LHCN-M2 (cell line): ENCODE data around the gene ACAP3. TPM values are rescaled to one million over a fixed set of nuclear protein-coding genes. Genes with fewer than 3 reads are reported as not detected.

Experiments used
- DNase-seq: peaks from one replicate; pipeline ENCODE4 v3.0.0-alpha.2; 2012; ENCODE audit warnings: low read depth
- total RNA-seq: library from RNA; depleted of rRNA; stranded (reverse); fragments of >200 nt; gene quantifications from 2 replicates; pipeline ENCODE4 v1.2.3, GENCODE V29; 2014

ACAP3 gene
- total RNA-seq, 1 experiment from 2014 or later, result 71.0 TPM

DNA sequence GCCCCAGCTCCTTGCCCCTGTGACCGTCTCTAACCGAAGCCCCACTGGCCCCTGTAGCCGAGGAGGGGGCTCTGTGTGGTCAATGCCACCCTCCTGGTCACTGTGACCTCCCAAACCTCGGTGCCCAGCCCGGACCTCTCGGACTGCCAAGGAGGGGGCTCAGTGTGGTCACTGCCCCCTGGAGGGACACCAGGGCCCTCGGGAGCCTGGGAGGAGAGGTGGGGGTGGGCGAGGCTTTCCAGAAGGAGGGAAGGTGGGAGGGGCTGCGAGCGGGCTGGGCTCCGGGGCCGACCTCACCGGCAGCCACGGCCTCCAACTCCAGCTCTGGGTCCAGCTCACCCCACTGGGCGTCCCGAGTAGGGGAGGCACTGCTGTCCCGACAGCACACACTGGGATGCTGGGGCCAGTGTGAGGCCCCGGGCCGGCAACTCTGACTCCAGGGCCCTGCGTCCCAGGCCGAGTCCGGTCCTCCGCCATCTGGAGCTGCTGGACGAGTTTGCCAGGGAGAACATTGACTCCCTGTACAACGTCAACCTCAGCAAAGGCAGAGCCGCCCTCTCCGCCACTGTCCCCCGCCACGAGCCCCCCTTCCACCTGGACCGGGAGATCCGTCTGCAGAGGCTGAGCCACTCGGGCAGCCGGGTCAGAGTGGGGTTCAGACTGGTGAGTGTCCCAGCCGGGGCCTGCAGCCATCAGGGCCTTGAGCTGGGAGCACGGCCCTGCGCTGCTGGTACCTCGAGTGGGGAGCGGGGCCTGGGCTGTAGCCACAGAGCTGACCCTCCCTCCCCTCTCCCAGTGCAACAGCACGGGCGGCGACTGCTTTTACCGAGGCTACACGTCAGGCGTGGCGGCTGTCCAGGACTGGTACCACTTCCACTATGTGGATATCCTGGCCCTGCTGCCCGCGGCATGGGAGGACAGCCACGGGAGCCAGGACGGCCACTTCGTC, 21.1 kb downstream of the ACAP3 start:
- DNase-seq, result no peak

DNA sequence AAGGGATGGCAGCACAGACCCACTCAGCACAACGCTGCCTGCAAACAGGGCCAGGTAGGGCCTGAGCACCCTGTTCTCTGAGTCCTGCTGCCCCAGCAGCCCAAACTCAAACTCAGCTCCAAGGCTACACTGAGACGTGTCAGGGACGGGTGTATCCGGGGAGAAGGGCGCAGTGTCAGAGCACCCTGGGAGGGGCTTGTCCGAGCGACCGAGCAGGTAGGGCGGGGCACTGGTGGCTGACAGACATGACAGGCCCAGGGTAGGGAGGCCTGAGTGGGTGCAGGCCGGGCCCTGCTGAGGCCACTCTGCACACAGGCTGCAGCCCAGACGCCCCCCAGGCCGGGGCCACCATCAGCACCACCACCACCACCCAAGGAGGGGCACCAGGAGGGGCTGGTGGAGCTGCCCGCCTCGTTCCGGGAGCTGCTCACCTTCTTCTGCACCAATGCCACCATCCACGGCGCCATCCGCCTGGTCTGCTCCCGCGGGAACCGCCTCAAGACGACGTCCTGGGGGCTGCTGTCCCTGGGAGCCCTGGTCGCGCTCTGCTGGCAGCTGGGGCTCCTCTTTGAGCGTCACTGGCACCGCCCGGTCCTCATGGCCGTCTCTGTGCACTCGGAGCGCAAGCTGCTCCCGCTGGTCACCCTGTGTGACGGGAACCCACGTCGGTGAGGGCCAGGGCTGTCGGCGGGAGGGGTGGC, 22.0 kb downstream of the ACAP3 start:
- DNase-seq, result no peak

DNA sequence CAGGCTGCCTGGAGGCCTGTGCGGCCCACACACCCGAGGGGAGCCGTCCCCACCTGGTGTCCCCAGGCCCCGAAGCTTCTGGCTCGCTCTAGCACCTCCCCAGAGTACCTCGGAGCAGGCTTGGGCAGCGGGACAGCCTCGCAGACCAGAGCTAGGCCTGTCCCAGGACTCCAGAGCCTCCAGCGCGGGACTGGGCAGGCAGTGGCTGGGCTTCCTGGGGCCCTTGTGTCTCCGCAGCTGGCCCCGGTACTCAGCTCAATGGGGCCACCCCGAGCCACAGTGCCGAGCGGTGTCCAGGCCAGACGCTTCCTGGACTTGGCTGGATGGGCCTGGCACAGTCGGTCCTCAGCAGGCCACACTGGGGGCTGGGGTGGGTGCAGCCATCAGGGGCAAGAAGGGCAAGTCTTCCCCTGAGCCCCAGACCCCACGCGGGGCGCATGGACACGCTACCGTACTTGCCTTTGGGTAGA, 22.6 kb downstream of the ACAP3 start:
- DNase-seq, result no peak

DNA sequence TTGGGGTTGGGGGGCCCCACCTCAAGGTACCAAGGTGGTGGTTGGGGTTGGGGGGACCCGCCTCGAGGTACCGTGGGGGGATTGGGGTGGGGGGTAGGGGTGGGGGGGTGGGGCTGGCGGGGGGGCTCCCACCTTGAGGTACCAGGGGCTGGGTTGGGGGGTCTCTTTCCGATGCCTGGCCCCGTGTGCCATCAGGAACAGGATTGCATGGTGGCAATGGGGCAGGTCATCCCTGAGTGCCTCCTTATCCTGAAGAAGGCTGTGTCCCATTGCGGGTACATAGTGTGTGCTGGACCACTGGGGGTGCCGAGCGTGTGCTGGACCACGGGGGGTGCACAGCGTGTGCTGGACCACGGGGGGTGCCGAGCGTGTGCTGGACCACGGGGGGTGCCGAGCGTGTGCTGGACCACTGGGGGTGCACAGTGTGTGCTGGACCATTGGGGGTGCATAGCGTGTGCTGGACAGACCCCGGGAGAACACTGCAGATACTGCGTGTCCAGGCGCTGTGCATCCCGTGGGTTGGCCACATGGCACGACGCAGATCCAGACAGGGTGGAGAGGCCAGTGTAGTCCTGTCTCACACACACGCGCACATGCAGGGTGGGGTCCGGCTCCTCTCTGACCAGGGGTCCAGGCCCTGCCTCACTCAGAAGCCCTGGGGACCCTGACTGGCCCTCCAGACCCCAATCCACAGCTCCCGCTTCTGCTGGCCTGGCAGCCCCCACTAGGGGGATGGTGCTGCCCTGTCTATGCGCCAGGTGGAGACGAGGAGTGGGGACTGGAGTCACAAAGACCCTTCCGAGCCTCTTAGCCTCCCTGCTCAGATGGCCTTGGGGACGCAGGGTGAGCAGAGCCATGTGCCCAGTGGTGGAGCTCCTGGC, 23.3 kb downstream of the ACAP3 start:
- DNase-seq, result no peak

DNA sequence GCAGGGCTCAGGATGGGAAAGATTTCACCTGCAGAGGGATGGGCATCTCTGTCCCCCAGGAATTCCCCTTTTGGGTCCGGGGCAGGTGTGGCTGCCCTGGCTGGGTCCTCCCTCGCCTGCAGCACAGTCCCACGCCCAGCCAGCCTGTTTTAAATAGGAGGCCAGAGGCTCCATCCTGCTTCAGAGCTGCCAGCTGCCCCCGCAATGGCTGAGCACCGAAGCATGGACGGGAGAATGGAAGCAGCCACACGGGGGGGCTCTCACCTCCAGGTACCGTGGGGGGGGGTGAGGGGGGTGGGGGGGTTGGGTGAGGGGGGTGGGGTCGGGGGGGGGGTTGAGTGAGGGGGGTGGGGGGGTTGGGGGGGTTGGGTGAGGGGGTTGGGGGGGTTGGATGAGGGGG, 23.9 kb downstream of the ACAP3 start:
- DNase-seq, result no peak

DNA sequence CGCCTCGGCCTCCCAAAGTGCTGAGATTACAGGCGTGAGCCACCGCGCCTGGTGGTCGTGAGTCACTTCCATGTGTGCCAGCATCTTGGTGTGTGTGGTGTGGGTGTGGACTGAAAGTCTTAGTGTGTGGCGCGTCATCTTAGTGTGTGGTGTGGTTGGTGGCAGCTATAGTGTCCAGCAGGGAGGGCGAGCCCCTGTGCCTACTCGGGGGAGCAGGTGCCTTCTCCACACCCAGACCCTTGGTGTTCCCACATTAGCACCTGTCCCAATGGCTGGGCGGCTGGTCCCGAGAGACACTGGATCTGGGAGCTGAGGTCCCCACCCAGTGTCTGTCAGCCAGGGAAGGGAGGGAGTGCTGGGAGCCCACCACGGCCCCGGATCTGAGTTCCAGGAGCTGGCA, 24.7 kb downstream of the ACAP3 start:
- peak; percentile 70 for DNase-seq

DNA sequence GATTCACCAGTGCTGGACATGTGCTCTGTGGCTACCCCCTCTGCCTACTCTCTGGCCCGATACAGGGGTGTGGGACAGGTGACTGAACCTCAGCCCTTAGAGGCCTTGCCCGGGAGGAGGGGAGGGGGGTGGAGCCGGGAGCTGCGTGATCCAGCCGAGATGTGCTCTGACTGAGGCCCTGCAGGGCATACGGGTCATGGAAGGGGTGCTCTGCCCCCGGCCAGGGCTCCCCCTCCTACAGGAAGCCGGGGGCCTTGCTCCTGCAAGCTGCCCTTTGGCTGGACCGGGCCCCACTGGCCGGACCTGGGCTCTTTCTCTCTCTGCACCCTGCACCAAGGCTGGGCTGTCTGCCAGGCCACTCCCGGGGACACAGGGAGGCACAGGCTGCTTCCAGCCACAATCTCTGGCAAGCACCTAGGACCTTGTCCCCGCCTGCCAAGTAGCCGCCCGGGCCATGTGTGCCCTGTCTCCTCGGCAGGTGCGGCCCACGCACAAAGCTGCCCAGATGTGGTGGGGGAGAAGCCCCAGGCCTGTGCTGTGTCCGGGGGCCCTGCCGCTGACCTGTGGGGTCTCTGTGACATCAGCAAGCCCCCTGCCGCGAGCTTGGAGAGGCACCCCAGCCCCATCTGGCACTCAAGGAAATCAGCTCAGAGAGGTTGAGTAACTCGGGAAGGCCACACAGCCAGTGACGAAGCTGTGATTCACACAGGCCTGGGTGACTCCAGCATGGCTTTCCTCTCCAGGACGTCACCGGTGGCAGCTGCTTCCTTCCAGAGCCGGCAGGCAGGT, 26.0 kb downstream of the ACAP3 start:
- peak; percentile 74 for DNase-seq

DNA sequence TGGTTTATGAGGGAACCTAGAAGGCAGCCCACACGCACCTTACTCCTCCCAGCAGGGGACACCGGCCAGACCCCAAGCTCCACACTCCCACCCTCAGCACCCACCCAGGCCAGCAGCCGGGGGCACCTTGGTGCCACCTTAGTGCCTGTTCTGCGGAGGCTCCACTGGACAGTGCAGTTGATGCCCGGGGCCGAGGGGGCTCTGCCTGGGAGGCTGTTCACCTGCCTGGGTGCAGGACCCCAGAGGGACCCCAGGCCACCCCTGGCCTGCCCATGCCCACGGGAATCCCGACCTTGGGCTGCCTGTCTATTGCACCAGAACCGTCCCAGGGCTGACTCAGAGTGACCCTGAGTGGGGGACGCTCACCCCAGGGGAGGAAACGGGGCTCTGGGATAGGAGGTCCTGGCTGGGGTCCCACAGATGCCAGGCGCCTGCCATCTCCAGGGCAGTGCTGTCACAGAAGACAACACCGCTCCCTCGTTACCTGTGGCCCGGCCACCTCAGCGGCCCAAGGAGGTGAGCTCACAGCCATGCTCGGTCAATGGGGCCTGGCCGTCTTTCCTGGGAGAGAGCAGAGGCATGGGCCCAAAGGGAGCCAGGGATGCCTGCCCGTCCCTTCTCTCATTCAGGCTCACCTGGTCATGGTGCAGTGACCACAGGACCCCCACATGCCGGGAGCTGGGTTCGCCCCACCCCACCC, 26.8 kb downstream of the ACAP3 start:
- no peak for DNase-seq

DNA sequence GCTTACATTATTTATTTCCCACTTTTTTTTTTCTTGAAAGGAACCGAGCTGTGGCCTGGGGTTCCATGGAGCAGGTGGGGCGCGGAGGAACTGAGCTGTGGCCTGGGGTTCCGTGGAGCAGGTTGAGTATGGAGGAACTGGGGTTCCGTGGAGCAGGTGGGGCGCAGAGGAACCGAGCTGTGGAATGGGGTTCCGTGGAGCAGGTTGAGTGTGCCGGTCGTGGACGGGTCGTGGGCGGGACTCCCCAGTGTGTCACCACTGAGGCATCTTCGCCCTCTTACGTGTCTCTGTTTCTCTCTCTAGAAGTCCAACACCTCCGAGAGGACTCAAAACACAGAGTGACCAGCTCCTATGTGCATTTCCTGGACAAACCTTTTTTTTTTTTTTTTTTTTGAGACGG, 28.7 kb downstream of the ACAP3 start:
- DNase-seq, result no peak

DNA sequence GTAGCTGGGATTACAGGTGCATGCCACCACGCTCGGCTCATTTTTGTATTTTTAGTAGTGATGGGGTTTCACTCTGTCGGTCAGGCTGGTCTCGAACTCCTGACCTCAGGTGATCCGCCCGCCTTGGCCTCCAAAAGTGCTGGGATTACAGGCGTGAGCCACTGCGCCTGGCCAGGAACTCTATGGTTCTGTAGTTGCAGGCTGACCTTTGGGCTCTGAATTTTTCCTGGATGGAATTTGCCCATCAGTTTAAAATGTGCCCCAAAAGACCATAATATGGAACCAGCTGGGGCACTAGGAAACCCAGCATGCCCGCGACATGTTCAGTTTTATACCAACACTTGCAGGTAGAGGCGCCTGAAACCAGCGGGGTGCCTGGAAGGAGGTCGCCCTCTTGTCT, 29.1 kb downstream of the ACAP3 start:
- DNase-seq, result no peak

DNA sequence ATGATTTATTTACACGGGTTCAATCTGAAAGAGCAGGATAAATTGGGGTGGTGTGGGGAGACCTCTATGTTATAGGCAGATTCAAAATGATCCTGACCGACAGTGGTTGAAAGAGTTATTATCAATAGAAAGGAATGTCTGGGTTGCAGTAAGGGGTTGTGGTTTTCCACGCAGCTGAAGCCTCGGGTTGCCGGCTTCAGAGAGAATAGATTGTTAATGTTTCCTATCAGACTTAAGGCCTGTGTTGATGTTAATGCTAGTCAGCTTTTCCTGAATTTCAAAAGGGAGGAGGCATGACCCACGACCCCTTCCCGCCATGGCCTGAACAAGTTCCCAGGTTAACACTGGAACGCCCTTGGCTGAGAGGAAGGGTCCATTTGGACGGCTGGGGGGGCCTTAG, 31.9 kb downstream of the ACAP3 start:
- no peak for DNase-seq

DNA sequence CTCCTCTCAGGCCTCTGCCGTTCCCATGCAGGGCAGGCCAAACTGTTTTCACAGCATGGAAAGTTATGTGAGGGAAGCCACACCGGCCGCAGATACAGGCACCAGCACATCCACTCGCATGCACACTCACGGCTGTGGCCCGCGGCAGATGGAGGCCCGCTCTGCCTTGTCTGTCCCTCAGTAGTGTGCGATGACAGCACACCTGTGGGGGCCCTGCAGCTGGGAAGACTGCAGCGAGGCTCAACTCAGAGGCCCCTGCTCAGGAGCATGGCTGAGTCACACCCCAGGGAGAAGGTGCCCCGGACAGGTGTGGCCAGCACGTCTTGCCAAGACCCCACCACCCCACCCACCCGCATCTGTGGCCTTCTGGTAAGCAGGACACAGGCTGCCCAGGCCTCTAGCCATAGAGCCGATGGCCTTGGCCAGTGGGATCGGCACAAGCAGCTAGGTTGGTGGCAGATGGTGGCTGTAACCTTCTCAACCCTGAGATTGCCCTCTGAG, 32.7 kb downstream of the ACAP3 start:
- DNase-seq, result no peak

DNA sequence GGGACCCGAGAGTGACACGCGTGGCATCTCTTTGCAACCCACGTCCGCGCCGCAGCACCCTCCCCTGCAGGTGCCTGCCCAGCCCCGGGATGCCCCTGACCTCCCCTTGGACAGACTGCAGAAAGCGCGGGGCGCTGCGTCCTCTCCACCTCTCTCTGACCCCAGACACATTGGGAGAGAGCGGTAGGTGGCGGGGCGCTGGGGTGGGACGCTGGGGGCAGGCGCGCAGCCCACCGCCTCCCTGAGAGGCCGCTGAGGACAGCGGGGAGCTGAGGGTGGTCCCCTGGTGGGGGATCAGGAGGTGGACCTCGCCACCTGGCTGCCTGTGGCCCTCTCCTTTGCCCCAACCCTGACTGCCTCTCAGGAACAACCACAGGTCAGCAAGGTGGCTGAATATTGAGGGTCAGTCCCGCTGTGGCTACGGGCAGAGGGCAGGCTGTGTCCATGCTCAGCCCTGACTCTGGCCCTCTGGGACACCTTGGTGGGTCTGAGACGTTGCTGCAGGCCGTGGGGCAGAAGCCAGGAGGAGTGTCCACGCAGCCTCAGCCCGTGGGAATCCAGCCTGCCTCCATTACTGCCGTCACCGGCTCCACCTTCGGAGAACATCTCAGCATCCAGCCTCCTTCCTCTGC, 33.3 kb downstream of the ACAP3 start:
- DNase-seq, result no peak

DNA sequence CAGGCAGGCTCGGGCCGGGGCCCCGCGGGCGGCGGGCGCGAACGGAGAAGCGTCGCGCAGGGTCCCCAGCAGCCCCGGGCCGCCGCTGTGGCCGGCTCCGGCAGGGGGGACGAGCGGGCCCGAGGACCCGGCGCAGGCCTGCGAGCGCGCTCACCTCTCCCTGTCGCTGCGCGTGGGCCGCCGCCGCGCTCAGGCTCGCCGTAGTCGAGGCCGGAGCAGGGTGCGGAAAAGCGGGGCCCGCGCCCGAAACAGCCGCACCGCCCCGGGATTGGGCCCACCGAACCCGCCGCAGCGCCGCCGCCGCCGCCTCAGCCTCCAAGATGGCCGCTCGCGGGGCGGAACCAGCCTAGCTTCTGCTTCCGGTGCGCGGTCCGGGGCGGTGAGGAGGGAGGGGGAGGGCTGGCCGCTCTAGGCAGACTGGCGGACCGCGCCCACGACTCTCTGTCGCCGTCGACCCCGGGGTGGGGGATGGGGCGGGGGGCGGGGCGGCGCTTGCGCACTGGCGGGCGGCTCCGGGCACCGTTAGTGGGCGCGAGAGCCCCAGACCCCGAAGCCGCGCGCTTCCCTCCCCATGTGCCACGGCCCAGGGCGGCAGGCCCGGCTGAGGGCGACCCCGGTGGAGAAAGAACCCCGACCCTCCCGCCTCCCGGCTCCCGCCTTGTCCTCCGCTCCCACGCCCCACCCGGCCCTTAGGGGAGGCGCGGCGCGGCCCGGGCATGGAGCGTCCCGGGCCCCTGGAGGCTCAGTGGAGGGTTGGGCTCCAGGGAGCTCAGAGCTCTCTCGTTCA, 34.0 kb downstream of the ACAP3 start, which contains the start of gene UBE2J2:
TSS of gene UBE2J2 (minus strand) at position 343 of the 787 bp plus-strand sequence. CDS start 5,862 bp downstream, outside the sequence.
- DNase-seq, result peak; percentile 82

DNA sequence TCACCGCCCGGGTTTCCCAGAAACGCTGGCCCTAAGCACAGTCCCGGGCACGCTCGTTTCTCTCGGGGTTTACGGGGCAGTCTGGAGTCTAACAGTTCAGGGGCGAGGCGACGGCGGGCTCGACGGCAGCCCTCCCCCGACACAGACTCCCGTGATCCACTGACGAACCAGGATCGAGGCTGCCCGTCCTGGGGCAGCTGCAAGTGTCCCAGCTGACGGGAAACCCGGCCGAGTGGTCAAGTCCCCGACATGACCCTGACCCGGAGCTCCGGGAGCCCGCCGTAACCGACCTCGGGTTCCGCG, 34.6 kb downstream of the ACAP3 start:
- no peak for DNase-seq

DNA sequence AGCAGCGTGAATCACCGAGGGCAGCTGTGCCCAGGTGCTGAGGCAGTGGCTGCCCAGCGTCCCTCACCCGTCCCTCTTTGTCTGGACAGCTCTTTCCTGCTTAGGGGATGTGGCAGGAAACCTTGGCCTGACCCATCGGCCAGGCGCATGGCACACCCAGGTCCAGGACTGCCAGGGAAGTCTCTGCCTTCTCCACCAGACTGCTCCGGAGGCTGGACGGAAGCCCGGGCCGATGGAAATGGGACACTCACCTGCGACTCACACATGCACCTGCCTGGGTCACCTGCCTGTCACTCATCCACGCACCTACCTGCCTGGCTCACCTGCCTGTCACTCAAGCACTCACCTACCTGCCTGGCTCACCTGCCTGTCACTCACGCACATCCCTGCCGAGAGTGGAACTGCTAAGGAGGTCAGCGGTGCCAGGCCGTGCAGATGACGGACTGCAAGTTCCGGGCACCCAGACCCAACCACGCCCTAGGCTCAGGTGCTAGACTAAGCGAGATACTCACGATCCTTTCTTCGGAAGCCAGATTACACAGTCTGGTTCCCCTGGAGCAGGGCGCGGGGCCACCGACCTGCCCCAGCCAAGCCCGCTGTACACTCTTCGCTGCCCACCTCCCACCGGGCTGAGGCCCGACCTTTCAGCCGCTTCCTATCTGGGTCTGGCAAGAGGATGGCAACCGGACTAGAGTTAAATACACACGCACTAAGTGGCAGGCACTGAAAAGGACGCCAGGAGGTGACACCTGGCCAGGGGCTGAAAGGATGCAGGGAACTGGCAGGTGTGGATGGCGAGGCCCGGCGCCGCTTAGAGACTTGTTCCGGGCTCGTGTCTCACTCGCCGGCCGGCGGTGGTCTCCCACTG, 35.2 kb downstream of the ACAP3 start:
- no peak for DNase-seq

DNA sequence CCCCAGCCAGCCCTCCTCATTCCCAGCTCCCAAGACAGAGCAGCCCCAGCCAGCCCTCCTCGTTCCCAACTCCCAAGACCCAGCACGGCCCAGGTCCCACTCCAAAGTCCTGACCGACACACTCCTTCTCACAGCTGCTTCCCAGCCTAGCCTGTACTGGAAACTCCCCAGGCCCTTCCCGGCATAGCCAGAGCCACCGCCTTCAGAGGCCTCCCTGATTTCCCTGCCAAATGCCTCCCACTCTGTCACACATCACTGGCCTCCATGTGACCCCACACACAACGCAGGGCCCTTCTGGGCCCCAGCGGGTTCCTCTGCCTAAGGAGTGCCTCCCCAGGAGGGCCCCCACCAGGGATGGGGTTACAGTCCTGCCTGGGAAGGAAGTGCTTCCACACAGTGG, 36.9 kb downstream of the ACAP3 start:
- DNase-seq, result no peak

DNA sequence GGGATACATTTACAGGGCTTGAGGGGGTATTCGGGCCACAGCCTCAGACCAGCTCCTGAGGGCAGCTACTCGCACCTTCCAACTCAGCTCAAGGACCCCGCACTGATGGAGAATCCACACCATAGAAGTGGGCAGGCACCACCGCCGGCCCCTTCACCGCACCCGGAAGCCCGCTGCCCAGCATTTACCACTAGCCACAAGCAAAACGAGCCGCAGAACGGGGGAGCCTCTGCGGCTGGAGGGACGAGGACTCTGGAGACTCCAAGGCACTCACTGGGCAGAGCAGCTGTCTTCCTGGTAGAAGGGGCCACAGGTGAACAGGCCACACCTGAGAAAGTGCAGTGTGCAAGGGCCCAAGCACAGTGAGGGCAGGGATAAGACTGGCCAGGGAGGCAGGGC, 39.4 kb downstream of the ACAP3 start:
- no peak for DNase-seq
